Body of pancreas (tissue), 4 donors: Measurements from ENCODE around the gene MPHOSPH8.

ENCODE experiments used
- CTCF ChIP-seq, 7 experiments: fragments of 450-650 bp in 4 of 7; fragments of 200-600 bp in 3 of 7; sonication (generic) in 3 of 7; IDR thresholded peaks; one replicate each; pipeline ENCODE4 v1.5.1; 2016 to 2019; ENCODE audit warnings: antibody characterized with exemption in 7 of 7
- POLR2A ChIP-seq, 3 donors: fragments of 450-650 bp; IDR thresholded peaks; one replicate each; pipeline ENCODE4 v1.6.1; 2016; ENCODE audit warnings: antibody characterized with exemption in 3 of 3, mild to moderate bottlenecking in 2 of 3

- TF ChIP-seq CTCF (IDR thresholded peaks at IDR 0.05), result no peak
- no peak for TF ChIP-seq POLR2A (IDR thresholded peaks at IDR 0.05)
These were observed 39.5 kb downstream of the MPHOSPH8 start for GRCh38 chr13:19672990-19673389.
